GM12892 (cell line): ENCODE measurements around the gene RAET1E.

Source experiments
- POLR2A ChIP-seq: IDR thresholded peaks from 2 replicates; pipeline ENCODE4 v1.6.1; 2011; ENCODE audit warnings: low read depth, low read length, control low read depth
- POLR2AphosphoS5 ChIP-seq: IDR thresholded peaks from 2 replicates; pipeline ENCODE4 v1.6.1; 2011; ENCODE audit warnings: low read depth, low read length, control low read depth
- TAF1 ChIP-seq: IDR thresholded peaks from 2 replicates; pipeline ENCODE4 v1.6.1; 2011; ENCODE audit warnings: low read depth, mild to moderate bottlenecking, control low read depth, low read length, borderline replicate concordance

- no peak for TF ChIP-seq POLR2A
- no peak for TF ChIP-seq POLR2AphosphoS5
- TF ChIP-seq TAF1, result no peak
These were observed 34.8 kb downstream of the RAET1E start for GRCh38 chr6:149862922-149863697.
